Stimulated activated CD8-positive, alpha-beta memory T cell treated with anti-CD3 and anti-CD28 coated beads, Interleukin-15, amount 100 ng/mL, for 24 hours (primary cell): ENCODE data around the gene PPM1H.
"Not testable (repeated sequence)": the region's sequence is repeated elsewhere in the genome, so short reads cannot be mapped to it uniquely, and the experiment has no call there.

Experiments
- DNase-seq: peaks from one replicate; pipeline ENCODE4 v3.0.0-alpha.2; 2020; ENCODE audit warnings: low read depth

The PPM1H gene

GRCh38 chr12:62683776-62684569, 251.0 kb downstream of the PPM1H start:
- no peak for DNase-seq

GRCh38 chr12:62681306-62681705, 253.6 kb downstream of the PPM1H start:
- no peak for DNase-seq

- DNase-seq: no peak
Observed at GRCh38 chr12:62679608-62680007, 255.3 kb downstream of the PPM1H start.

GRCh38 chr12:62677355-62677754, 257.6 kb downstream of the PPM1H start:
- no peak for DNase-seq

GRCh38 chr12:62676521-62677307, 258.2 kb downstream of the PPM1H start:
- DNase-seq: no peak

- no peak for DNase-seq
Observed at GRCh38 chr12:62673028-62673815, 261.7 kb downstream of the PPM1H start.

- DNase-seq: no peak
Observed at GRCh38 chr12:62670986-62671720, 263.8 kb downstream of the PPM1H start.

GRCh38 chr12:62668782-62669181, 266.2 kb downstream of the PPM1H start:
- DNase-seq: no peak

- DNase-seq: not testable (repeated sequence)
Observed at GRCh38 chr12:62664951-62665350, 270.0 kb downstream of the PPM1H start.

GRCh38 chr12:62660756-62661155, 274.2 kb downstream of the PPM1H start:
- DNase-seq: no peak

- DNase-seq: no peak
Observed at GRCh38 chr12:62659453-62660295, 275.3 kb downstream of the PPM1H start.

GRCh38 chr12:62658910-62659309, 276.0 kb downstream of the PPM1H start:
- DNase-seq: no peak

- DNase-seq: no peak
Observed at GRCh38 chr12:62657363-62657632, 277.7 kb downstream of the PPM1H start.

- DNase-seq: no peak
Observed at GRCh38 chr12:62656591-62657362, 278.2 kb downstream of the PPM1H start.

GRCh38 chr12:62655666-62656151, 279.2 kb downstream of the PPM1H start:
- no peak for DNase-seq

- no peak for DNase-seq
Observed at GRCh38 chr12:62654326-62655241, 280.4 kb downstream of the PPM1H start.

GRCh38 chr12:62653740-62654139, 281.2 kb downstream of the PPM1H start:
- no peak for DNase-seq

- no peak for DNase-seq
Observed at GRCh38 chr12:62653304-62653703, 281.6 kb downstream of the PPM1H start.

GRCh38 chr12:62651138-62651537, 283.8 kb downstream of the PPM1H start:
- DNase-seq: no peak
